Heart right ventricle (tissue), 16 donors: ENCODE data around the gene OMG. TPM values are rescaled to one million over a fixed set of nuclear protein-coding genes. Genes with fewer than 3 reads are reported as not detected.
A peak's percentile ranks its signal among the peaks of the same experiment; 100 is the strongest.

Source experiments
- ATAC-seq, 8 donors: fragments of 200-7000 bp; cut with Tn5 transposase; one replicate each; pipeline ENCODE4 v1.9.1; 2020; ENCODE audit warnings: mild to moderate bottlenecking in 8 of 8, moderate library complexity in 8 of 8, moderate number of reproducible peaks in 1 of 8
- DNase-seq, 2 donors: peaks; one replicate each; pipeline ENCODE4 v3.0.0-alpha.2; 2020
- H3K27ac ChIP-seq, 10 donors: fragments of 200-600 bp; sonication (generic) in 2 of 10; one replicate each; pipeline versions ENCODE4 v1.5.0 to v1.8.0; 2020 to 2022; ENCODE audit warnings: mild to moderate bottlenecking in 3 of 10
- H3K27me3 ChIP-seq, 7 donors: fragments of 200-600 bp; one replicate each; pipeline ENCODE4 v1.8.0; 2021 to 2022; ENCODE audit warnings: mild to moderate bottlenecking in 2 of 7
- H3K36me3 ChIP-seq, 9 donors: fragments of 200-600 bp; sonication (generic) in 1 of 9; one replicate each; pipeline versions ENCODE4 v1.5.0 to v1.8.0; 2020 to 2022; ENCODE audit warnings: mild to moderate bottlenecking in 2 of 9
- H3K4me1 ChIP-seq, 9 donors: fragments of 200-600 bp; sonication (generic) in 1 of 9; one replicate each; pipeline versions ENCODE4 v1.5.0 to v1.8.0; 2020 to 2022; ENCODE audit warnings: mild to moderate bottlenecking in 4 of 9
- H3K4me3 ChIP-seq, 10 donors: fragments of 200-600 bp; sonication (generic) in 2 of 10; one replicate each; pipeline versions ENCODE4 v1.5.0 to v1.8.0; 2020 to 2022; ENCODE audit warnings: mild to moderate bottlenecking in 7 of 10, moderate library complexity in 2 of 10
- H3K9me3 ChIP-seq, 11 donors: fragments of 200-600 bp in 10 of 11; sonication (generic) in 2 of 11; one replicate each; pipeline versions ENCODE4 v1.5.0 to v1.8.0; 2013 to 2022; ENCODE audit warnings: mild to moderate bottlenecking in 2 of 11, control low read depth in 1 of 11, moderate library complexity in 1 of 11
- CTCF ChIP-seq, 9 donors: fragments of 200-600 bp; sonication (generic) in 2 of 9; IDR thresholded peaks; one replicate each; pipeline versions ENCODE4 v1.5.0 to v1.8.0; 2021 to 2022; ENCODE audit warnings: antibody characterized with exemption in 9 of 9, mild to moderate bottlenecking in 5 of 9, moderate library complexity in 1 of 9
- WGBS, 2 donors: extraction: QIAGEN DNeasy Blood & Tissue Kit; methylation state at CpG; one replicate each; pipeline ENCODE4 v1.1.7; 2013; ENCODE audit warnings: inconsistent platforms in 1 of 2; 5-methylcytosine and 5-hydroxymethylcytosine counted together
- intact Hi-C, 10 donors: fragments of 100-400 bp; cut with DNase I; formaldehyde crosslinking; loops; one replicate each; pipeline versions ENCODE4 v1.11.1 to v1.14.2; 2022
- polyA plus RNA-seq, 2 donors: library from polyadenylated mRNA; stranded (reverse); fragments of 200-250 nt; gene quantifications; one replicate each; pipeline ENCODE4 v1.2.3, GENCODE V29; 2013
- total RNA-seq, 10 donors: library from RNA; stranded (reverse); fragmentation: NEBNext Ultra II Directional in 3 of 10; extraction: Animal tissue kit (Norgen Biotek cat#: 25700) in 3 of 10; gene quantifications; one replicate each; pipeline versions ENCODE4 v1.2.1 to v1.2.4, GENCODE V29; 2021 to 2023
- donor health status: Arrhythmogenic right ventricular cardiomyopathy.
- donor health status: ischemic (EF 13 %, LVEDD 7.1; RV severe dilation, severe dysfunction).
- donor health status: healthy with polysubstance abuse.
- donor health status: DM: no; HTN: yes; CAD: no.
- donor health status: DM: no; HTN: no; CAD: no.
- donor health status: ischemic (EF 25% LVEDD 6.9; RV normal size, moderate dysfunction).
- donor health status: ischemic (EF 25% LVEDD 5.7; RV mildly dilated, moderate dysfunction).
- donor health status: healthy.
- donor health status: DM: yes; HTN: yes; CAD: no.
- donor health status: Ischemic cardiomyopathy.
- donor health status: ischemic (EF 35%, LVEDD 5.7; RV mildly dilated, moderate dysfunction).
- donor health status: nonischemic (EF 11% LVEDD 7.7; RV severe dilation, severe dysfunction).
- donor health status: DM: yes; HTN: yes; CAD: no.
- donor health status: PGD.
- donor health status: ischemic (EF 29% LVEDD 5.4; RV normal size, mild dysfunction).
- donor health status: nonischemic (EF 23%, LVEDD 6.1; RV moderate dilation, normal function).

The OMG gene
- total and polyA plus RNA-seq, 12 donors, result 0.07 to 0.77 (median 0.36) TPM; not detected in 7

- H3K4me1 ChIP-seq, result peaks cover 13 to 57% (median 40%) of the 10 kb centered on the region in 9 donors
- H3K9me3 ChIP-seq, result no peaks in the 10 kb centered on the region
- no peak overlapping the region for H3K4me3 ChIP-seq
- ATAC-seq (no peak), DNase-seq (no peak)
- WGBS, 2 donors, result 55 to 66% methylated on average over 1 of the region's 1 CpG
- no peak for TF ChIP-seq CTCF (IDR thresholded peaks at IDR 0.05)
- no peaks in the 10 kb centered on the region for H3K27me3 ChIP-seq
- intact Hi-C loops, result no loop called here
- peaks cover 0 to 73% (median 9%) of the 10 kb centered on the region in 9 donors for H3K36me3 ChIP-seq
- H3K27ac ChIP-seq, result peak overlapping the region in 2 of 10 donors; percentile 15 to 69
These were observed 23.5 kb downstream of the OMG start for GRCh38 chr17:31273516-31273915.

GRCh38 chr17:31272803-31273202 is 24.2 kb downstream of the OMG start:
- no peak for TF ChIP-seq CTCF (IDR thresholded peaks at IDR 0.05)
- peaks cover 0 to 73% (median 7%) of the 10 kb centered on the region in 9 donors for H3K36me3 ChIP-seq
- DNase-seq, result no peak
- no peak for ATAC-seq
- intact Hi-C loops, result no loop called here
- H3K9me3 ChIP-seq, result no peaks in the 10 kb centered on the region
- H3K4me3 ChIP-seq, result no peak overlapping the region
- no peaks in the 10 kb centered on the region for H3K27me3 ChIP-seq
- peaks cover 13 to 59% (median 45%) of the 10 kb centered on the region in 9 donors for H3K4me1 ChIP-seq
- H3K27ac ChIP-seq, result peak overlapping the region in 1 of 10 donors; percentile 69

GRCh38 chr17:31272236-31272635 is 24.8 kb downstream of the OMG start:
- no peak for TF ChIP-seq CTCF (IDR thresholded peaks at IDR 0.05)
- no peak for ATAC-seq
- Histone ChIP-seq H3K9me3 (no peaks in the 10 kb centered on the region), H3K27ac (peak overlapping the region in 1 of 10 donors; percentile 69), H3K4me1 (peaks cover 13 to 59% (median 45%) of the 10 kb centered on the region in 9 donors), H3K27me3 (no peaks in the 10 kb centered on the region), H3K36me3 (peaks cover 0 to 73% (median 2%) of the 10 kb centered on the region in 9 donors), H3K4me3 (no peak overlapping the region)
- intact Hi-C loops, result no loop called here
- DNase-seq, result no peak
- 98 to 100% methylated on average over 1 of the region's 1 CpG for WGBS, 2 donors

DNA sequence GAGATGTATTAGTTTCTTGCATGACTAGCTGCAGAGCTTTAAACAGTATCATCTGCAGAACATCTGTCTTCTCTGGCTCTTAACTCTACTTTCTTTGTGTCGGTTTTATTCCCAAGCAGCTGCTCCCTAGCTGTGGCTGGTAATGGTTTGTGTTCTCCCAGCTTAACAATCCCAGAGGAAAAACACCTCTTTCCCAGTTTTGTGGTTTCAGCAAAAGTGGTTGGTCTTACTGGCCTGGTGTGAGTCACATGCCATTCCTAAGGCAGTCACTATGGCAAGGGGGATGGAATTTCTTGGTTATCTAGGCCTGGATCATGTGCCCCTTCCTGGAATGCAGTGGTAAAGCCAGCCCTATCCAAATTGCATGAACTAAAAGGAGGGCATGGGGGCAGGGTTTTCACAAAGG is 27.5 kb downstream of the OMG start:
- Histone ChIP-seq H3K27ac (peak overlapping the region in 5 of 10 donors; percentile 32 to 65 (median 47)), H3K4me3 (no peak overlapping the region), H3K36me3 (peaks cover 0 to 79% (median 10%) of the 10 kb centered on the region in 9 donors), H3K9me3 (no peaks in the 10 kb centered on the region), H3K4me1 (peaks cover 9 to 48% (median 36%) of the 10 kb centered on the region in 9 donors), H3K27me3 (no peaks in the 10 kb centered on the region)
- 24 to 36% methylated on average over 1 of the region's 1 CpG for WGBS, 2 donors
- ATAC-seq (peak; percentile 68 to 91 (median 72)), DNase-seq (peak in 1 of 2 donors; percentile 9)
- intact Hi-C loops, result no loop called here
- no peak for TF ChIP-seq CTCF (IDR thresholded peaks at IDR 0.05)
